AG09319 (cell line): ENCODE data around the gene DAAM1.

Experiments used
- DNase-seq: peaks from one replicate; pipeline ENCODE4 v3.0.0-alpha.2; 2010; ENCODE audit warnings: low read depth; ENCODE audit errors: extremely low read depth
- TF ChIP-seq, protein P1 (sequence below): IDR thresholded peaks from 2 replicates; pipeline ENCODE4 v1.5.1; 2011; ENCODE audit warnings: low read depth, mild to moderate bottlenecking, inconsistent platforms, low read length, moderate library complexity

Gene DAAM1

DNA sequence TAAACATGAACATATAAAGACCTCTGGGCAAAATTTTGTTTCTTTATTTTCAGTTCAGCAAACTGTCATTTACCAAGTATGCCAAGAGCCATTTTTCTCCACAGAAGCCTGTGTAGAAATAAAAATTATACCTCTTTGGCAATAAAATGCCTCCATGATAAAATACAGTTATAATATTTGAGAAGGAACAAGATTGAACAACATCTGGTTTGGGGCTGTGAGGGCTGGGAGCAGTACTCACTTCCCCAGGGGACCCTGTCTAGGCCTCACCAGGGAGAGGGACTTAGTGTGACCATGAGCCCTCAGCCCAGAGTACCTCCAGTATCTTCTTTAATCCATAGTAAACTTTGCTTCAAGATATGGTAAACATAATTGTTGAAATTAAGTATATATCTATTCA lies 65.1 kb downstream of the DAAM1 start:
- DNase-seq, result no peak
- TF ChIP-seq, protein P1, sequence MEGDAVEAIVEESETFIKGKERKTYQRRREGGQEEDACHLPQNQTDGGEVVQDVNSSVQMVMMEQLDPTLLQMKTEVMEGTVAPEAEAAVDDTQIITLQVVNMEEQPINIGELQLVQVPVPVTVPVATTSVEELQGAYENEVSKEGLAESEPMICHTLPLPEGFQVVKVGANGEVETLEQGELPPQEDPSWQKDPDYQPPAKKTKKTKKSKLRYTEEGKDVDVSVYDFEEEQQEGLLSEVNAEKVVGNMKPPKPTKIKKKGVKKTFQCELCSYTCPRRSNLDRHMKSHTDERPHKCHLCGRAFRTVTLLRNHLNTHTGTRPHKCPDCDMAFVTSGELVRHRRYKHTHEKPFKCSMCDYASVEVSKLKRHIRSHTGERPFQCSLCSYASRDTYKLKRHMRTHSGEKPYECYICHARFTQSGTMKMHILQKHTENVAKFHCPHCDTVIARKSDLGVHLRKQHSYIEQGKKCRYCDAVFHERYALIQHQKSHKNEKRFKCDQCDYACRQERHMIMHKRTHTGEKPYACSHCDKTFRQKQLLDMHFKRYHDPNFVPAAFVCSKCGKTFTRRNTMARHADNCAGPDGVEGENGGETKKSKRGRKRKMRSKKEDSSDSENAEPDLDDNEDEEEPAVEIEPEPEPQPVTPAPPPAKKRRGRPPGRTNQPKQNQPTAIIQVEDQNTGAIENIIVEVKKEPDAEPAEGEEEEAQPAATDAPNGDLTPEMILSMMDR, result no peak

DNA sequence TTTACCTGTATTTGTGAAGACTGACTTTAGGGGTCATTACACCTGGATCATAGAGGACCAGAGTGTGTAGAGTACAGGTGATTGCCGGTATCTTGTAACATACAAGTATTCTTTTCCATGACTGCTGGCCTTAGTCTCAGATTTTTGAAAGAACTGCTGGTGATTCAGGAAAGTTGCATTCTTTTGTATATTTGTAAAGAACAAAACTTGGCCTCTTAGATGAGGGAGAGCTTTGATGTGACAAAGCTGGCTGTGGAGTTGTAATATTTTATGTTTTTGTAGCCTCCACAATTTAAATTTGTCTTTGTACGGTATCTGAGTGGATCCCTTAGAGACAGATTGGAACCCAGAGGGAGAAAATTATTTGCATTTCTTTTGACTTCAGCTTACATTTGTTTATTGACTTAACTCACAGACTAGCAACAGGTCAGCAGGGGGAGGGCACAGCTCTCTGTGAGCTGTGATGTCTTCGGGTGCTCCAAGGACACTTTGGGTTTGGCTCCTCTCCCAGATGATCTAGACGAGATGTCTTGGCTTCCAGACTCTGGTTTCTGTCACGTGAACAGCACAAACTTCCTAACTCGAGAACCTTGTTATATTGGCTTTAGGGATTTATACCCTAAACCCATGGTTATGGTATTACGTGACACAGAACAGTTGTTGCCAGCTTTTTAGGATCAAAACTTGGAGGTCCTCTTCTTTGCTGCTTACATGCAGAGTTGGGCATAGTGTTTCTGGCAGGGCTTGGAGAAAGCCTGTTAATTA lies 65.9 kb downstream of the DAAM1 start:
- TF ChIP-seq, protein P1, result no peak
- peak; percentile 93 for DNase-seq

DNA sequence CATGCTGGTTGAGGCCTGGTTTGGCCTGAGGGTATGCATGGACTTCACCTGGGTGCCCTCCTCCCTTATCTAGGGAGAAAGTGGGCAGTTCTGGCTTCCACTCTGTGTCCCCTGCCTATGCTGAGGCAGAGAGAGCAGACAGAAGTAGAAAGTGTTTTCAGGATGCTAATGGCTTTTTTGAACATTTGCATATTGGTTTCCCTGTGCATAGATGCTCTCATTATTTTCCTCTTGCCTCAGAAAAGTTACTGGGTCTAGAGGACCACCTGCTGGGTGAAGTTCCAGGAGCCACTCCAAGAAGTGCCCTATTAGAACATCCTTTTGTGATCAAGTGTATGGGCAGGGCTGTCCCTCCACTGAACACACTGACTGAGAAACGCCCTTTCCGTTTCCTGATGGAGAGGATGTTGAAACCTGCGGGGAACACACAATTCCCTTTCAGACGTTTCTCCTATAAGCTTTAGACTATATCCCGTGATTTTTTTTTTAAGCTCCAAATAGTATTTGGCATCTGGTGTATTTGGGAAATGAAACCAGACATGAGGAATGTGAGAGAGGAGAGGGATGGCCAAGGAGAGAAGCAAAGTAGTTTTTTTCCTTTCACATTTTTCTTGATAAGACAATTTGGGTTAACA lies 66.6 kb downstream of the DAAM1 start:
- TF ChIP-seq, protein P1, result no peak
- peak; percentile 15 for DNase-seq

DNA sequence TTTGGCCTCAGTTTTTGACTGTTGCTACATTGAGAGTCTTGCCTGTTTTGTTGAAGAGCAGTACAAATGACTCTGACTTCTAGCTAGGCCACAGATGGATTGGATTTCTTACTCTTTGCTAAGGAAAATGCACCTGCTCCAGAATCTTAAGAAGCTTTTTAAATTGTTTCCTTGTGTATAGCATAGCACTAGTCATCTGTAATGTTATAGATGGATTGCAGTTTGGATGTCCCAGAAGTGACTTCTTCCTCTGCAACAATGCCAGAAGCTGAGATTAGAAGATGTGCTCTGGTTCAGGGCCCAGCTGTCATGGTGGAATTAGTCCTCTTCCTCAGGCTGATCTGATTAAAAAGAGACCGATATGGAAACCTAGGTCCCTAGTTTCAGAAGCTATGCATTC lies 67.9 kb downstream of the DAAM1 start:
- TF ChIP-seq, protein P1, result no peak
- DNase-seq, result no peak

DNA sequence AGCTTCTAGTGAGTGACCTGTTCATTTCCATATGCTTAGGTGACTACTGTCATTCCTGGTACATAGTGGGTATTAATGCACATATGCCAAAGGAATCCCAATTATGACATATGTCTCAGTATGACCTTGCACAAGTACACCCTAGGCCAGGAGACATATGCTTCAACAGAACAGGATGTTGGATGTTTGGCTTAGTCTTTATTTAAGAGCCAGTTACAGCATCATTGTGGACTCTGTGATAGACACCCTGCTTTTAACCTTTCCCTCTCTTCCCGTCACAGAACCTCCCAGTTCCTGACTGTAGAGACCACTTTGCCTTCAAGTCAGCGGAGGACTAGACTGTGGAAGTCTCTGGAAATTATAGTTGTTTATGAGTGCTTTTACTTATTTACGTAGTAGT lies 72.9 kb downstream of the DAAM1 start:
- TF ChIP-seq, protein P1, result no peak
- no peak for DNase-seq

DNA sequence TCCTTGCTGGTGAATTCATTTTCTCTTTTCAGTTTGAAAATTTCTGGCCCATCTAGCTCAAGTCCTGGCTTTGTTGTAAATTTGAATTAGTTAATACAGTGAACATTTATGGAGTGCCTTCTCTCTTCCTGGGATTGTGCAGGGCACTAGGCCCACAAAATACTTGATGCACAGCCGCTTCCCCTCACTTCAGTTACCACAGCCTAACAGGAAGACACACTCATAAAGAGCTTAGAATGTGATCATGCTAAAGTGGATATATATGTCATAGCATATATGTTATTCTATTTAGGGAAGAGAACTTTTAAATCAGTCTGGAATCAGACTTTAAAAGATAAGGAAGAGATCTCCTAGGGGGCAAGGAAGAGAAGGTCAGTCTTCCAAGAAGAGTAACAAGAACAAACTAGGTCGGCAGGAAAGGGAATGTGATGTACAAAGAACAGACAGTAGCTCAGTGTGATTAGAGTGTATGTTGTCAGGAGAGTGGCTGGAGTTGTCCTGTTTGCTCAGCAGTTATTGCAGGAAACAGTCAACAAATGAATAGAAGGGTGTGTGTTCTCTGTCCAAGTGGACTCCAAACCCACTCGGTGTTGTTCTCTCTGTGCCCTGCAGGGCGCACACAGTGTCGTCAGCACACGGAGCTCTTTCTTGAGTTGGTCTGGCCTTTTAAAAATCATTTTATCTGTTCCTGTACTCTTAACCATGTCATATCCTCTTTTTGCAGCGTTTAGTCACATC lies 74.4 kb downstream of the DAAM1 start:
- no peak for DNase-seq
- TF ChIP-seq, protein P1, result no peak

DNA sequence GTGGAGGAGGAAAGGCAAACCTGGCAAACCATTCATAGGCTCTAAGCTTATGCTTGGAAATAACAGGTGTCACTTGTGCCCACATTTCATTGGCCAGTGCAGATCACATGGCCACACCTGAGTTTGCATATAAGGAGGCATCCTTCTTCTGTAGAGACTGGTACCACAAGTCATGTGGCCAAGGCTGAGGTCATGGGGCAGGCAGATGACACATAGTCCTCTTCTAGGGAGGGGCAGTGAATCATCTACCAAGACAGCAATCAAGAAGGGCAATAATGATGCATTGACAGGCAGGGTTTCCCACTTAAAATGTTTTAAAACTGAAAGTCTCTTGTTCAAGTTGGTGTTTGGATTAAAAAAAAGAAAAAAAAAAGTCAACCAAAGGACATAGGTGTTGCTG lies 77.3 kb downstream of the DAAM1 start:
- DNase-seq, result no peak
- TF ChIP-seq, protein P1, result no peak
